HL-60/S4 treated with retinoic acid at 250 ng/mL for 4 days and 3 days (cell line): ENCODE results near the gene SHMT1.
"Not testable (repeated sequence)": the region's sequence is repeated elsewhere in the genome, so short reads cannot be mapped to it uniquely, and the experiment has no call there.

Experiments
- in situ Hi-C: fragments of 300-500 bp; cut with MboI; formaldehyde crosslinking; loops from 2 replicates; pipeline ENCODE4 v1.7.0; 2022; ENCODE audit warnings: low sequenced_read_pairs

The SHMT1 gene

DNA sequence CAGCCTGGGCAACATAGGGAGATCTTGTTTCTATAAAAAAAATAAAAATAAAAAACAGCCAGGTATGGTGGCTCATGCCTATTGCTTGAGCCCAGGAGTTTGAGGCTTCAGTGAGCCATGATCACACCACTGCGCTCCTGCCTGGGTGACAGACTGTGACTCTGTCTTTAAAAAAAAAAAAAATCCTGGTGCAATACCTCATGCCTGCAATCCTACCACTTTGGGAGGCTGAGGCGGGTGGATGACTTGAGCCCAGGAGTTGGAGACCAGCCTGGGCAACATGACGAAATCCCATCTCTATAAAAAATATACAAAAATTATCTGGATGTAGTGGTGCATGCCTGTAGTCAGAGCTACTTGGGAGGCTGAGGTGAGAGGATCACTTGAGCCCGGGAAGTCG lies 15.3 kb upstream of the SHMT1 start:
- in situ Hi-C loops = not testable (repeated sequence)

- in situ Hi-C loops = no loop called here
Measured at GRCh38 chr17:18378205-18378505, 14.8 kb upstream of the SHMT1 start.

DNA sequence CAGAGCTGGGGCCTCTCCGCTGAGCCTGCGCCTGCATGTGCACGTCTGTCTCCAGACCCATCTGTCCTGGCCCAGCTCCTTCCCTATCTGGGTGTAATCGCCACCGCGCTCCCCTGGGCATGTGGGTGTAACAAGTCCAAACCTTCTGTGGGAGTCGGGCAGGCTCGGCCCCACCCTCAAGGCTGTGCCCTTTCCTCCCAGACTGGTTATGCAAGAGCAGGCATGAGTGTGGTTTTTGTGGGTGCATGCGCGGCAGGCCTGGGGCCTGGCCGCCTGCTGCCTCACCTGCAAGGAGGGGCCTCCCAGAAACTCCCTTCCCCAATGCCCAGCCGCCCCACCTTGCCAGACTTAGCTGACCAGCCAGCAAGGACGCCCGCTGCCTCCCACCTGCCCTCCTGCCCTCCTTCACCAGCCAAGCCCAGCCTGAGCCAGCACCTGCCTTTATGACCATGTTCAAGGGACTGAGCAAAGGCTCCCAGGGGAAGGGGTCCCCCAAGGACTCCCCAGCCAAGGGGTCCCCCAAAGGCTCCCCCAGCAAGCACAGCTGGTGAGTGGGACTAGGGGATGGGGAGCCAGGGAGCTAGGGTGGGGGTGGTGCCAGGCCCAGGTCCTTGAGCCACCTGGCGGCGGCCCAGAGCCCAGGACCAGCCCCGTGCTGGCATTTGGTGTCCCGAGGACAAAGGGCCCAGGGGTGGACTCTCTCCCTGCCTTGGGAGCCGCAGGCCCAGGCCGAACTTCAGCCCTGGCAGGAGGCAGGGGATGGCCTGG lies 14.3 kb upstream of the SHMT1 start, which contains the start of gene EVPLL:
Gene EVPLL, plus strand, starts transcription at position 342 of the 768 bp plus-strand sequence. CDS start 3,160 bp downstream, outside the sequence.
- in situ Hi-C loops = no loop called here

- in situ Hi-C loops = no loop called here
Measured at GRCh38 chr17:18374216-18374615, 10.9 kb upstream of the SHMT1 start.

DNA sequence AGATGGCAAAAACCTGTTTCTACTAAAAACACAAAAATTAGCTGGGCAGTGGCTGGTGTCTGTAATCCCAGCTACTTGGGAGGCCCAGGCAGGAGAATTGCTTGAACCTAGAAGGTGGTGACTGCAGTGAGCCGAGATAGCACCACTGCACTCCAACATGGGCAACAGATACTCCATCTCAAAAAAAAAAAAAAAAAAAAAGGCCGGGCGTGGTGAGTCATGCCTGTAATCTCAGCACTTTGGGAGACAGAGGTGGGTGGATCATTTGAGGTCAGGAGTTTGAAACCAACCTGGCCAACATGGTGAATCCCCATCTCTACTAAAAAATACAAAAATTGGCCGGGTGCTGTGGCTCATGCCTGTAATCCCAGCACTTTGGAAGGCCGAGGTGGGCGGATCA lies 9.8 kb upstream of the SHMT1 start:
- in situ Hi-C loops = not testable (repeated sequence)

DNA sequence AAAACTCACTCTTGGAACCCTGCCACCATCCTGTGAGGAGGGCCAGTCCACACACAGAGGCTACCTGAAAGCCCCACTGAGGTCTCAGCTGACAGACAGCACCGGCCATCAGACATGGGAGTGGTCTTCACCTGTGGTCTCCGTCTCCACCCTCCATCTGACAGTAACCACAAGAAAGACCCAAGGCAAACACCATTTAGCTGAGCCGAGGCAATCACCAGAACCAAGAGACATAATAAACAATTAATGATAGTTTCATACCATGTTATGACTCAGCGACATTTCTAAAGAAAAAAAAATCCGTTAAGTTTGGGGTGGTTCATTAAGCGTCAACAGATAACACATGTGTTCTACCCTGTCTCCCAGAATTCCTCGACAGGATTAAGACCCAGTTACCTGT lies 8.1 kb upstream of the SHMT1 start:
- in situ Hi-C loops = no loop called here

GRCh38 chr17:18370761-18371160 lies 7.4 kb upstream of the SHMT1 start:
- in situ Hi-C loops = no loop called here

GRCh38 chr17:18368946-18369345 lies 5.6 kb upstream of the SHMT1 start:
- in situ Hi-C loops = no loop called here

DNA sequence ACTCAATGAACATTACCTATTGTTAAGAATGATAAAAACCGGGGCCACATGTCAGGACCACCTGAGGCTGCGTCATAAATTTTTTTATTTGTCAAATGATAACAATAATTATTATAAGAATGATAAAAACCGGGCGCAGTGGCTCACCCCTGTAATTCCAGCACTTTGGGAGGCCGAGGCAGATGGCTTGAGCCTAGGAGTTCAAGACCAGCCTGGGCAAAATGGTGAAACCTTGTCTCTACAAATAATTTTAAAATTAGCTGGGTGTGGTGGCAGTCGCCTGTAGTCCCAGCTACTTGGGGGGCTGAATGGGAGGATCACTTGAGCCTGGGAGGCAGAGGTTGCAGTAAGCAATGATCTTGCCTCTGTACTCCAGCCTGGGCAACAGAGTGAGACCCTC lies 816 bp upstream of the SHMT1 start:
- in situ Hi-C loops = no loop called here

- in situ Hi-C loops = no loop called here
Measured at GRCh38 chr17:18362698-18363100, 651 bp downstream of the SHMT1 start.

- in situ Hi-C loops = no loop called here
Measured at GRCh38 chr17:18361837-18362697, 1.3 kb downstream of the SHMT1 start.

DNA sequence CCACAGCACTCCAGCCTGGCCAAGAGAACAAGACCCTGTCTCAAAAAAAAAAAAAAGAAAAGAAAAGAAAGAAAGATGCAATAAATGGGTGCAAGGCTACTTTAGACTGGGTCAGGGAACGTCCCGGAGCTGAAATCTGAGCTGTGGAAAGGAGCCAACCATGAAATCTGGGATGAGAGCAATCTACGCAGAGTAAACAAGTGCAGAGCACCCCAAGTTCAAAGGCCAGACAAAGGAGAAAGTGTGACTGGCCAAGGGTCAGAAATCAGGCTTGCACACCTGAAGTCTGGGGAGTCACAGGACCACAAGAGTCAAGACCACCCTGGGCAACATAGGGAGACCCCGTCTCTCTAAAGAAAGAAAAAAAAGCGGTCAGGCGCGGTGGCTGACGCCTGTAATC lies 2.8 kb downstream of the SHMT1 start:
- in situ Hi-C loops = no loop called here

- in situ Hi-C loops = no loop called here
Measured at GRCh38 chr17:18356624-18357023, 6.7 kb downstream of the SHMT1 start.

DNA sequence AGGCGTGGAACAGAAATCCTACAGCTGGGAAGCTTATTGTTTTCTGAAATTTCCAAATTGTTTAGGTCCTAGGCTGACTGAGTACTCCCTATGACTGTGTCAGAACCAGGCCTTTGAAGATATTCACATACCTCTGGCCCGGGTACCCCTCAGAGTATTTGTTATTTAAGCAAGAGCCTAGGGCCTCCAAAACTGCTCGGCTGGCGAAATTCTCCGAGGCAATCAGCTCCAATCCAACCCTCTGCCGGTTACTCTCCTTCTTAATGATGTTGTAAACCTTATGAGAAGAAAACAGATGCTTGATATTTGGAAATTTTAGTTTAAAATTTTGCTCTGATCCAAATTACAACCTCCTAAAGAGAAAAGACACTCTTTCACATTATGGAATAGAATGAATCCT lies 9.8 kb downstream of the SHMT1 start:
- in situ Hi-C loops = no loop called here

- in situ Hi-C loops = no loop called here
Measured at GRCh38 chr17:18344021-18344420, 19.3 kb downstream of the SHMT1 start.

- in situ Hi-C loops = no loop called here
Measured at GRCh38 chr17:18339933-18340332, 23.4 kb downstream of the SHMT1 start.

- in situ Hi-C loops = not testable (repeated sequence)
Measured at GRCh38 chr17:18338158-18338557, 25.2 kb downstream of the SHMT1 start.

GRCh38 chr17:18332909-18333489 lies 30.4 kb downstream of the SHMT1 start:
- in situ Hi-C loops = no loop called here

- in situ Hi-C loops = no loop called here
Measured at GRCh38 chr17:18331879-18332278, 31.5 kb downstream of the SHMT1 start.

DNA sequence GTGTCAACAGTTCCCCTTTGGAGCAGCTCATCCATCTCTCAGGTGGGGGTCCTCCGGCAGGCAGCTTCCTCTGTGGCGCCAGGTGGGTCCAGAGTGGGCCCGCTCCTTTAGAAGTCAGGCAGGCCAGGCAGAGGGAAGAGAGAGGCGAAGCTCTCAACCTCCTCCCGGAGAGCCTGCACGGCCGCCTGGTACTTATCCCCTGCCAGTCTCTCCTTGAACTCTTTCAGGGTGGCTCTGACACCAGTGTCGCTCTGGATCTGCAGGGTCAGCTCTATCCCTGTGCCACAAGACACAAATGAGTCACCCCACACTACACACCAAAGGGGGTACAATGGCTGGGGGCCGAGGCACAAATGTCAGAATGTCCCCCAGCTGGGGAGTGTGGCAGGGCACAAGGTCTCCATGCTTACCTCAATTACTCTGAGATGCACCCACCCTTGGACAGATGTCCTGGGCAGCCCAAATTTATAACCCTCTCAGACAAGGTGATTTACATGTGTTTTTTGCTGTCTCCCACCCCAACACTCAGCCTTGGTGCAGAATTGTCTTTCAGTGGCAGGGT lies 34.6 kb downstream of the SHMT1 start:
- in situ Hi-C loops = no loop called here

DNA sequence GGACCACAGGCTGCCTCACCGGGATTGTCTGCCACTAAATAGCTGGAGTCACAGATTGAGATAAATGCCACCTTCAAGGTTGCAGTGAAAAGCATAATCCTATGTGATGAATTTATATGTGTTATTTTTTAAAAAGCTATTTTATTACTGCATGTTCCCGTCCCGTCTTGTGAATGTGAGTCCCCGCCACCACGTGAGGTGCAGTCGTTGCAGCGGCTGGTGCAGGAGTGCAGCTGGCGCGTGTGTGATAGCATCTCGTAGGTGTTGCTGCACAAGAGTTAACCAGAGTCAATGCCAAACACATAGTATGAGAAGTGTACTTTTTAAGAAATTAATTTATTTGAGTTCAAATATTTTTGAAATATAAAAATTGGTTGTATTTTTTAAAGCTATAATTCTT lies 35.8 kb downstream of the SHMT1 start:
- in situ Hi-C loops = no loop called here

DNA sequence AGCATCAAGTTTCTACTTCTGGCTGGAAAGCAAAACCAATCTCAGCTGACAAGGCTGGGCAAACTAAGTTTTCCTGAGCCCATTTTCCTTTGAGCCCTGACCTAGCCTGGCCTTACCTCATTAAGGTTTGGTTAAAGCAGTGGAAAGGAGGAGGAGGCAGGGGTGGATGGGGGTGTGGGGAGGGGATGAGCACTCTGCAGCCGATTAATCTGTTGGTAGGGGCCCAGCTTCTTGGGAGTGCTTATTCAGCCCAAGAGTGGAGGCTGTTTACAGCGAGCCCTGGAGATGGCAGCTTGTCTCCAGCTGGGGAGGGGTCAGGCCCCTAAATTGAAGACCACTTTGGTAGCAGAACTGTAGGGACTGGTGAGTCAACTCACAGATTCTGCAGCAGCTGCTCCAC lies 36.3 kb downstream of the SHMT1 start:
- in situ Hi-C loops = no loop called here
